GM10847 (cell line): ENCODE results near the gene CD22.

Experiments used
- POLR2A ChIP-seq: IDR thresholded peaks from 2 replicates; pipeline ENCODE4 v1.6.1; 2011; ENCODE audit not compliant: insufficient read length; ENCODE audit errors: extremely low read depth

CD22 gene

DNA sequence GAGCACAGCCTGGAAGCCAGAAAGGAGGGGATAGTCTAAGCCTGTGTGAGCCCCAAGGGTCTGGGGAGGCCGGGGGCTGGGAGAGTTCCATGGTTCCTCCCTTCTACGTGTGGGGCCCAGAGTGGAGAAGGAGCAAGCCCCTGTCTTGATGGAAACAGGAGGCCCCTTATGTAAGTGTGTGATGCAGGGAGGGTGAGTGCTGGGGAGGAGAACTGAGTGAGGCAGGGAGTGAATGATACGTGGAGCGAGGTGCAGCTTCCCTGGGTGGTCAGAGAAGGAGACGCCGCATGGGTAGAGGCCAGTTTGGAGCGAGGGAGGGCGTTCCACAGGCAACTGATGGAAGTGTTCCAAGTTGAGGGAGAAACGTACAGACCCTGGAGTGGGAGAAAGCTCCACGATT lies 21.1 kb upstream of the CD22 start:
- TF ChIP-seq POLR2A = no peak

DNA sequence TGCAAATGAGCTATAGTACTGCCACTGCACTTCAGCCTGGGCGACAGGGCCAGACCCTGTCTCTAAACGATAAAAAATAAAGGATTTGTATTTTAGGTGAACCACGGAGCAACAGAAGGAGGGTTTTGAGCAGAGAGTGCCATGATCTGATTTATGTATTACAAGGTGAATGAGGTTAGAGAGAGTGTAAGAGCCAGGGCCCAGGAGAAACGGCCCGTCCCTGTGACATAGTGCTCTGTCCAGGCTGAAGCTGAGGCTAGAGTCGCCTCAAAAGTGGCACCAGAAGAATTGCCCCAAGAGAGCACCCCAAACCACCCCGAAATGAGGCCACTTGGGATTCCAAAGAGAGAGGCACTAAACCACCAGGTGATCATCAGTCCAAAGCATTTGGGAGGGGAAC lies 20.1 kb upstream of the CD22 start:
- TF ChIP-seq POLR2A = no peak

DNA sequence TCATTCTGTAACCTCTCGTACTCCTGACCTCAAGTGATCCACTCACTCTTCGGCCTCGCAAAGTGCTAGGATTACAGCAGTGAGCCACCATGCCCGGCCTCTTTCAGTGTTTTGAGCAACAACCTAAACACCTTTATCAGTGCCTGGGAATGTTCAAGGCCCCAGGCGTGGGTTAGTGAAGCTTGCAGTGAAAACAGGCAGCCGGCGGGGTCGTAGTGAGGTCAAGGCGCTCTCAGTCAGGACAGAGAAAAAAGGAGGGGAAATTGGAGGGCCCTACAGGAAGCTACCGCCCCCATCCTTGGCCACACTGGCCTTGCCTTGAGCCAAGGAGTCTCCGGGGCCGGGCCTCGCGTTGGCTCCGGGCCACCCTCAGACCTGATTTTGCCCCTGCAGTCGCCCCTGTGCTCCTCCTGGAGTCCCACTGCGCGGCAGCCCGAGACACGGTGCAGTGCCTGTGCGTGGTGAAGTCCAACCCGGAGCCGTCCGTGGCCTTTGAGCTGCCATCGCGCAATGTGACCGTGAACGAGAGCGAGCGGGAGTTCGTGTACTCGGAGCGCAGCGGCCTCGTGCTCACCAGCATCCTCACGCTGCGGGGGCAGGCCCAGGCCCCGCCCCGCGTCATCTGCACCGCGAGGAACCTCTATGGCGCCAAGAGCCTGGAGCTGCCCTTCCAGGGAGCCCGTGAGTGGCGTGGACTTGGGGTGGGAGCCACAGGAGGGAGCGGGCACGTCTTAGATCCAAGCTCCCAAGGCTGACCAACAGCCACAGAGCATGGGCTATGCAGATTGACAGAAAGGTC lies 19.3 kb upstream of the CD22 start:
- TF ChIP-seq POLR2A = no peak

DNA sequence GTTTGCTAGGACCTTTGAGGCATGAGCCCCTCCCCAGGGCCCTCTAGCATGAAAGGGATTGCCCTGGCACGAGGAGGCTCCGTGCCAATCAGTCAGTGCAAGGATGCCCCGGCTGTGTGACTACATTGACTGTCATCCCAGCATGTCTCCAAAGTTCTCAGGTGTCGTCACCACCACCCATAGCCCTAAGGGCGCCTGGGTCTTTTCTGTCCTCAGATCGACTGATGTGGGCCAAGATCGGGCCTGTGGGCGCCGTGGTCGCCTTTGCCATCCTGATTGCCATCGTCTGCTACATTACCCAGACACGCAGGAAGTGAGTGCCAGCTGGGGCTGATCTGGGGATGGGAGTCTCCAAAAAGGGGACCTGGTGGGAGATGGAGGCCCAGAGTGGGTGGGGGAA lies 18.7 kb upstream of the CD22 start:
- no peak for TF ChIP-seq POLR2A

DNA sequence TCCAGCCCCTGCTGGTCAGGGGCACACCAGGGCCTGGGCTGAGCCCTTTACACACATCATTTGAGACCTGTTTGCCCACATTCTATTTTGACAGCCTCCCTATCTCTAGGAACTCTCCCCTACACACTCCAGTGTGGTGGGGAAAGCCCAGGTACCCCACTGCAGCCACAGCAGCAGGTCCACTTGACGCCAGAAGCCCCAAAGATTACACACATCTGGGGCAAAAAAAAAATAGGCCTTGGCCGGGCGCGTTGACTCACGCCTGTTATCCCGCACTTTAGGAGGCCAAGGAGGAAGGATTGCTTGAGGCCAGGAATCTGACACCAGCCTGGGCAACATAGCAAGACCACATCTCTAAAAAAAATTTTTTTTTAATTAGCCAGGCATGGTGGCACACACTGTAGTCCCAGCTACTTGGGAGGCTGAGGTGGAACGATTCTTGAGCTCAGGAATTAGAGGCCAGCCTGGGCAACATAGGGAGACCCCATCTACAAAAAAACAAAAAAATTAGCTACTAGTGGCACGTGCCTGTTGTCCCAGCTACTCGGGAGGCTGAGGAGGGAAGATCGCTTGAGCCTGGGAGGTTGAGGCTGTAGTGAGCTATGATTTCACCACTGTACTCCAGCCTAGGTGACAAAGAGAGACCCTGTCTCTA lies 18.0 kb upstream of the CD22 start:
- TF ChIP-seq POLR2A = no peak

DNA sequence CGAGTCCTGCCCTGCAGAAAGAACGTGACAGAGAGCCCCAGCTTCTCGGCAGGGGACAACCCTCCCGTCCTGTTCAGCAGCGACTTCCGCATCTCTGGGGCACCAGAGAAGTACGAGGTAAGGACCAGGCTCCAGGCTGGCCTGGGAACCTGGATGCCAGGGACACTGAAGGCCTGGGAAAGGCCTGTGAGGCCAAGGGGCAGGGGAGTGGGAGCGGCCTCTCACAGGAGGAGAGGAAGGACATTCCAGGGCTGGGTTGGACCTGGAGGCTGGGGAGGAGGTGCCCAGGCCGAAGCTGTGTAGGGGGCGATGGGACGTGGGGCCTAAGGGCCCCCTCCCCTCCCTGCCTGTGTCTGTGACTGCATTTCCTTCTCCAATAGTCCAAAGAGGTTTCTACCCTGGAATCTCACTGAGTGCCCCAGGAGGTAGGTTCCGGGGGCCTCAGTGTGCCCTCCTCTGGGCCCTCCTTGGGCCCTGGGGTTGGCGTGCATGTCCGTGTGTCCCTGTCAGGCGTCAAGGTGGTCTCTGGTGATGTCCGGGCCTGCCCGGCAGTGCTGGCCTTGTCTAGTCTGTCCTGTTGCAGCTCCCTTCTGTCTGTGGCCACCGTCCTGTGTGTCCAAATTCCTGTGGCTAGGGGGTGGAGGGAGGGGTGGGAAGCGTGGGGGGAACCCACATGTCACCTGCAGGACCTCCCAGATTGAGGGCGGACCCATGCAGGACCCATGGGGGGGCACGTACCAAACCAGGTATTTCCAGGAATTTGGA lies 16.9 kb upstream of the CD22 start:
- no peak for TF ChIP-seq POLR2A

DNA sequence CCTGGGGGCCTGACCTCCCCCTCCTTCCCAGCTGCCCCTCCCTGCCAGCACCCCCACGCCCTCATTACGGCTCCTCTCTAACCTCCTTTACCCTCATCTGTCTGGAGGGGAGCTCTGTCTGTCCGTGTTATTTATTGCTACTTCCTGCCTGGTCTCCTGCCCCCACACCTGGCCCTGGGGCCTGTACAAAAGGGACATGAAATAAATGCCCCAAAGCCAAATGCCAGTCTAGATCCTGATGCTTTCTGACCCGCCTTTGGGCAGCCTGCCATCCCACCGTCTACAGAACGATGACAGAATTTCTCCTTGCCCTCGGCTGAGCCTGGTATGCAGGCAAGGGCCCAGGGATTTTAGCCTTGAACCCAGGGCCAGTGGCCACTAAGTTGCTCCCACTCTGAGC lies 15.4 kb upstream of the CD22 start:
- TF ChIP-seq POLR2A = no peak

DNA sequence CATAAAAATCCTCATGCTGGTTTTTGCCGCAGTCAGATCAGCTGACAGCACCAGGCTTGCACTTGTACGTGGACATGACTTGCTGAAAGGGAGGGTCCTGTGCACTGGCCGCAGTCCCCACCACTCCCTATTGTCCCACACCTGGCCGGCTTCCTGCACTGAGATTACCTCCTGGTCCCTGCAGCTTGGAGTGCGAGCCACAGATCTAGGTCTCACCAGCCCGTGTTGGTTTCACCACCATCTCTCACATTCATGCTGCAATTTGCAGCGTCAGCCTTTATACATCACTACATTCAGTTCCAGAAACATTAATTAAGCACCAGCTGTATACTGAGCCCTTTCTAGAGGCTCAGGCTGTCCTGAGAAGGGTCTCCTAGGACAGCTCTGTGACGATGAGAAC lies 15.0 kb upstream of the CD22 start:
- TF ChIP-seq POLR2A = no peak

DNA sequence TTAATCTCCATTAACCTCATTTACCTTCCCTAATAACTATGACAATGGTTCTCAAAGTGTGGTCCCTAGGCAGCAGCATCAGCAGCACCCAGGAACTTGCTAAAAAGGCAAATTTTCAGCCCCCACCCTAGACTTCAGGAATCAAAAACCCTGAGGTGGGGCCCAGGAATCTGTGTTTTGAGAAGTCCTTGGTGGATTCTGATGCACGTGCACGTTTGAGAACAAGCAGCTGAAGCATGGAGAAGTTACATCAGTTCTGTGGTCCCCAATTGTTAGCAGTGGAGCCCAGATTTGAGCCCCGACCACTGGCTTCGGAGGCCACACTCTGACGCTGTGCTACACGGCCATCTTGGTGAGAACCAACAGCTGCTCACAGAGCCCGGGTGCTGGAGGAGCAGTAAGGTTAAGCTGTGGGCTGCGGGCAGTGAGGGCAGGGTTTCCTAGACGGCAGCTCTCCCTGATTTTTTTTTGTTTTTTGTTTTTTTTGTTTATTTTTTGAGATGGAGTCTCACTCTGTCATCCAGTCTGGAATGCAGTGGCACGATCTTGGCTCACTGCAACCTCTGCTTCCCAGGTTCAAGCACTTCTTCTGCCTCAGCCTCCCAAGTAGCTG lies 14.0 kb upstream of the CD22 start:
- TF ChIP-seq POLR2A = no peak

DNA sequence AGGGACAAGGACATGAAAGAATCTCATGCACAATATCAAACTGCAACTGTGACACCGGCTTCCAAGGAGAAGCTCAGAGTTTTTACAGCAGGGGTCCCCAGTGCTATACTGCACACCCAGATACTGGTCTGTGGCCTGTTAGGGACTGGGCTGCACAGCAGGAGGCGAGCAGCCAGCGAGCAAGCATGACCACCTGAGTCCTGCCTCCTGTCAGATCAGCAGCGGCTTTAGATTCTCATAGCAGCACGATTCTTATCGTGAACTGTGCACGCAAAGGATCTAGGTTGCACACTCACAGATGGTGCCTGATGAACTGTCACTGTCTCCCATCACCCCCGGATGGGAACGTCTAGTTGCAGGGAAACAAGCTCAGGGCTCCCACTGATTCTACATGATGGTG lies 13.1 kb upstream of the CD22 start:
- no peak for TF ChIP-seq POLR2A

DNA sequence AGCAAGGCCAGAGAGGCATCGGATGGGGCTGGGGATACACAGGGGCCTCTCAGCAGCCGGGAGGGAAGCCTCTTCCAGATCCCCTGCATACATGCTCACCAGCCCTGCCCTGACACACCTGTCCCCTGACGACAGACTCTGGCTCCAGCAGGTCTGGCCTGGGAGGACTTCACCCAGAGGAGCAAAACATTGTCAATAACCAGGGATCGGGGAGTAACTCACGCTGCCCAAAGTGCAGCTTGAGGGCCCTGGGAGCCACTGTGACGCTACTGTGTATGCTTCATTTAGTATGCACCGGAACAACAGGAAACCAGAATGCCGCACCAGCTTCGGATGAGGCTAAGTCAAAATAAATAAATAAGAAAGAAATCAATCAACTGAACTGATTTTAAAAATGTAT lies 12.4 kb upstream of the CD22 start:
- no peak for TF ChIP-seq POLR2A

DNA sequence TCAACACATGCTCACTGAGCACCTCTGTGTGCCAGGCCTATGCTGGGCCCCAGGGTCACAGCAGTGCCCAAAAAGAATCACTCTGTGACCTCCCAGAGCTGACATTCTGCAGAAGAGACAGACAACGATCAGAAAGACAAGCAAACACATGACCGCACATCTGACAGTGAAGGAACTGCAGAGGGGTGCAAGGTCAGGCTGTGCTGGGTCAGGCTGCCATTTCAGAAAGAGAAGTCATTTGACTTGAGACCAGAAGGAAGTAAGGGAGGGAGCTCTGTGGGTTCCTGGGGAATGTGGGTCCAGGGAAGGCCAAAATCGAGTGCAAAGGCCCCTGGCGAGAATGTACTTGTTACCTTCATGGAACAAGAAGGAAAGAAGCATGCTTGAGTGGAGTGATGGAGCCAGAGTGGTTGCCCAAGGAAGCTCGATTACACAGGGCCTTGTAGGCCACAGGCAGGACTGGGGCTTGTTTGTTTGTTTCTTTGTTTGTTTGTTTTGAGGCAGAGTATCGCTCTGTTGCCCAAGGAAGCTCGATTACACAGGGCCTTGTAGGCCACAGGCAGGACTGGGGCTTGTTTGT lies 11.4 kb upstream of the CD22 start:
- no peak for TF ChIP-seq POLR2A

DNA sequence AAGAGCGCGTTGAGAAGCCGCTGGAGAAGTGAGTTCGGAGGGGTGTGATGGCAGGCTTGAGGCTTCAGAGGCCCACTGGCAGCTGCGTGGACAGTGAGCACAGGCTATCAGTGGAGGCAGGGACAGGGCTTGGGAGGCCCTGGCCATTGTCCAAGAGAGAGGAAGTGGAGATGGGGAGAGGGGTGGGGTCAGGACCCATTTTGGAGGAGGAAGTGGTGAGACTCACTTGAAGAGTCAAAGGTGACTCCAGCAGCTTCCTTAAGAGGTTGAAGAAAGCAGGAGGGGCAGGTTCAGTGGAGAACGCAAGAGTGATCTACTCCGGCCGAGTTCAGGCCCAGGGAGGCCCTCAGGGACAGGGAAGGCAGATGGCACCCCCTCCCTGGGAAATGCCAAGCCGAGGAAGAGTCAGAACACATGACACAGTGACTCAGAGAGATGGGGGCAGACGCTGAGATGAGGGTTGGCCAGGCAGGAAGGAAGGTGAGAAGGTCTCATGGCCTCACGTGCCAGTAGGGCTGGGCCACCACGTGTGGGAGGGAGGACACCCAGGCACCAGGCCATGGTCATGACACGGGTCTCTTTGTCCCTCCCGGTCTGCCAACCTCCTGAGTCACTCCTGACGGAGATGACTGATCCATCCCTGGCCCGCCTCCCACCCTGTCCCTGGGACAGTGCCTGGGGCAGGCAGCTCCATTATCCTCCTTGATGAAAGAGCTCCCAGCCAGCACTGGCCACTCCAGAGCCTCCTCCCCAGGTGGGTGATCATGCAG lies 10.1 kb upstream of the CD22 start:
- no peak for TF ChIP-seq POLR2A

DNA sequence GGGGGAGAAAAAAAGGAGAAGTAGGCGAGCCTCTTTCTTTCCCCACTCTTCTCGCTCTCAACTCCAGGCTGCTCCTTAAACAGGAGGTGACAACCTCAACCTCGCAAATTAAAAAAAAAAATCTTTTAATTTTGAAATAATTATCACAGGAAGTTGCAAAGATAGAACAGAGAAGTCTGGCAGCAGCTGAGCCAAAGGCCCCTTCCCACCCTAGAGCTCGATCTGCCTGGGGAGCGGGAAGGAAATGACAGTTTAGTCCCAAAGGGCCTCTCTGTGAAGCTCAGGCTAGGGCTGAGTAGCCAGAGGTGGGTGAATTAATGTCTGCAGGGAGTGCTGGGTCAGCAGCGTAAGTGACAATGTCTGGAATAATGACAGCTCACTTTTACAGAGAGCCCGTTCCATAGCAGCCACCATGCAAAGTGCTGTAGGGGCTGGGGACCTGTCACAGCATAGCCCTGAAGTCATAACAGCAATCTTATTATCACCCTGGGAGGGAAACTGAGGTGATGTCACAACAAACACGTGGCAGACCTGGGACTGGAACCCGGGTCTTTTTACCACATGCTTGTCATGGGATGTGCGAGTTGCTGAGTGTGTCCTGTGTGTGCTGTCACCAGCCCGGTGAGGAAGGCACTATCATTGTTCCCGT lies 8.8 kb upstream of the CD22 start:
- TF ChIP-seq POLR2A = no peak
